K562 (cell line): Measurements from ENCODE around the gene RBMX. TPM values are rescaled to one million over a fixed set of nuclear protein-coding genes. Genes with fewer than 3 reads are reported as not detected.
A peak's percentile ranks its signal among the peaks of the same experiment; 100 is the strongest.

Experiments
- ARID2 ChIP-seq: fragments of 450-650 bp; IDR thresholded peaks from 2 replicates; pipeline ENCODE4 v1.6.1; 2017; ENCODE audit warnings: antibody characterized with exemption, mild to moderate bottlenecking
- CHD4 ChIP-seq: fragments of 200-600 bp; sonication (generic); IDR thresholded peaks from 3 replicates; pipeline ENCODE4 v1.6.1; 2012; ENCODE audit warnings: low read depth, mild to moderate bottlenecking, mixed read lengths, low read length, inconsistent platforms; ENCODE audit not compliant: insufficient read depth, insufficient replicate concordance, poor library complexity, severe bottlenecking
- DACH1 ChIP-seq: fragments of 450-650 bp; IDR thresholded peaks from 2 replicates; pipeline ENCODE4 v1.6.1; 2018; ENCODE audit not compliant: partially characterized antibody
- FOXP1 ChIP-seq: sonication (generic); formaldehyde crosslinking; IDR thresholded peaks from 2 replicates; pipeline ENCODE4 v1.8.0; 2022; ENCODE audit warnings: mild to moderate bottlenecking, missing genetic modification reagents
- FUS ChIP-seq: fragments of 200-400 bp; formaldehyde crosslinking; optimal IDR thresholded peaks from 2 replicates; pipeline ENCODE3; 2017; ENCODE audit warnings: low read depth, low read length
- GTF2F1 ChIP-seq: IDR thresholded peaks from 2 replicates; pipeline ENCODE4 v1.6.1; 2011; ENCODE audit warnings: low read depth, low read length, improper control_type of control experiment
- LARP7 ChIP-seq: fragments of 450-650 bp; IDR thresholded peaks from 2 replicates; pipeline ENCODE4 v1.6.1; 2016
- PHF8 ChIP-seq: fragments of 200-600 bp; sonication (generic); IDR thresholded peaks from 2 replicates; pipeline ENCODE4 v1.6.1; 2012; ENCODE audit warnings: mixed run types, mild to moderate bottlenecking, inconsistent platforms, low read length, moderate library complexity, borderline replicate concordance
- RAD51 ChIP-seq: fragments of 450-650 bp; IDR thresholded peaks from 2 replicates; pipeline ENCODE4 v1.7.1; 2016; ENCODE audit warnings: low read depth, mild to moderate bottlenecking, borderline replicate concordance
- SIRT6 ChIP-seq: IDR thresholded peaks from one replicate; pipeline ENCODE4 v1.6.1; 2012; ENCODE audit warnings: low read depth, mild to moderate bottlenecking, control low read depth, inconsistent platforms, low read length, moderate library complexity
- TBL1XR1 ChIP-seq, 2 experiments: IDR thresholded peaks; 2 replicates each; pipeline ENCODE4 v1.6.1; 2012; ENCODE audit warnings: improper control_type of control experiment in 2 of 2, low read length in 2 of 2, mild to moderate bottlenecking in 1 of 2
- ZNF140 ChIP-seq: fragments of 250-450 bp; sonication (Bioruptor Pico); IDR thresholded peaks from 2 replicates; pipeline ENCODE4 v1.8.0; 2021; ENCODE audit warnings: moderate library complexity, mild to moderate bottlenecking, inconsistent platforms
- ZNF175 ChIP-seq: fragments of 200-800 bp; sonication (Bioruptor generic); IDR thresholded peaks from 2 replicates; pipeline ENCODE4 v1.6.1; 2016; ENCODE audit warnings: low read depth, mild to moderate bottlenecking, missing genetic modification characterization, missing compliant biosample characterization
- ZNF79 ChIP-seq: fragments of 250-450 bp; sonication (Bioruptor Pico); IDR thresholded peaks from 2 replicates; pipeline ENCODE4 v1.4.0; 2020; ENCODE audit warnings: low read depth, mild to moderate bottlenecking, moderate library complexity
- polyA plus RNA-seq, 8 experiments: library from polyadenylated mRNA; depleted of rRNA in 4 of 8; stranded (reverse) in 5 of 8; unstranded in 3 of 8; fragments of >200 nt; fragmentation: Nextera tagmentation in 2 of 8; fragmentation: Illumina TruSeq in 1 of 8; extraction: Ambion mirVana in 2 of 8; extraction: Trizol in 1 of 8; gene quantifications; 2 replicates each; pipeline versions ENCODE4 v1.2.1 to v1.2.3, GENCODE V29; 2011 to 2014; ENCODE audit warnings: inconsistent platforms in 1 of 8, missing spikeins in 1 of 8
- total RNA-seq, 7 experiments: library from RNA; depleted of rRNA in 6 of 7; stranded (reverse); fragments of >200 nt in 6 of 7; fragmentation: Illumina TruSeq in 2 of 7; extraction: Trizol in 2 of 7; gene quantifications; 2 replicates each; pipeline versions ENCODE4 v1.2.1 to v1.2.3, GENCODE V29; 2011 to 2021; ENCODE audit warnings: low replicate concordance in 1 of 7
- TF ChIP-seq, protein P1 (sequence below): sonication (generic); formaldehyde crosslinking; IDR thresholded peaks from 2 replicates; pipeline ENCODE4 v1.8.1; 2023; ENCODE audit warnings: mild to moderate bottlenecking, missing genetic modification reagents
- TF ChIP-seq, protein P2 (sequence below): fragments of 250-450 bp; sonication (Bioruptor Pico); IDR thresholded peaks from 2 replicates; pipeline ENCODE4 v1.8.0; 2022; ENCODE audit warnings: inconsistent platforms
- TF ChIP-seq, protein P3 (sequence below), 2 experiments: IDR thresholded peaks in 1 of 2; conservative IDR thresholded peaks in 1 of 2; 2 replicates each; pipeline ENCODE4 v1.6.1; 2016; ENCODE audit warnings: low read depth in 2 of 2, mild to moderate bottlenecking in 1 of 2, missing compliant biosample characterization in 1 of 2, missing genetic modification characterization in 1 of 2, moderate library complexity in 1 of 2
- TF ChIP-seq, protein P4 (sequence below), 3 experiments: IDR thresholded peaks in 2 of 3; conservative IDR thresholded peaks in 1 of 3; 2 replicates each; pipeline ENCODE4 v1.5.1; 2011 to 2012; ENCODE audit warnings: low read length in 3 of 3, mild to moderate bottlenecking in 3 of 3, control low read depth in 2 of 3, improper control_type of control experiment in 1 of 3, inconsistent platforms in 1 of 3, low read depth in 1 of 3, mixed read lengths in 1 of 3, moderate library complexity in 1 of 3; ENCODE audit not compliant: insufficient read depth in 2 of 3
- TF ChIP-seq, protein P5 (sequence below): IDR thresholded peaks from 2 replicates; pipeline ENCODE4 v1.6.1; 2016; ENCODE audit warnings: missing genetic modification characterization, missing compliant biosample characterization

The RBMX gene
- total and polyA plus RNA-seq, 9 of the 15 experiments (the other 6 are each of a cell fraction or from before 2014, with no cell fraction given) = 405 to 671 (median 540) TPM

DNA sequence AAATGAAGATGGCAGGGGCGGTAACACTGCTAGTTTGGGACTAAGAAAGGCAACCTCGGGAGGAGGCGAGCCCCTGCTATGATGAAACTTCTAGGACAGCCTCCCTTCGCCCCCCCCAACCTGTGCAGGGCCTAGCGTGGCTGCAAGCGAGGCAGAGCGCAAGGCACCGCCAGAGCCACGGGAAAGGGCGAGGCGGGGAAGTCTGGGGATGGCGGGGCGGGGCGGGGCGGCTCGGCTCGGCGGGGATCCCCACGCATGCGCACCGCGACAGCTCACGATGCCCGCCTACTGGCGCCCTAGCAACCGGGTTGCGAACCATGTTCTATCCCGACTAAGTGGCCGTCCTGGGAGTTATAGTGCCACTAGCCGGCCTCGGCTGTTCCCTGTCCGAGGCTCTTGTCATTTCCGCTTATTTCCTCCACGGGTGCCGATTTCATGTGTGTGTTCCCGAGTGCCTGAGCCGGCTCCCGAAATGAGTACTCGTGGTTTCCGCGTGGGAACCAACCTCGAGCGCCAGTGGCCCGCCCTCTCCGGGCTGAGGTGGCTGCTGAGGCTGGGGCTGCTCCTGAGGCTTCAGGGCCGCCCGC, 28.7 kb upstream of the RBMX start (continued):
- TF ChIP-seq, protein P1, sequence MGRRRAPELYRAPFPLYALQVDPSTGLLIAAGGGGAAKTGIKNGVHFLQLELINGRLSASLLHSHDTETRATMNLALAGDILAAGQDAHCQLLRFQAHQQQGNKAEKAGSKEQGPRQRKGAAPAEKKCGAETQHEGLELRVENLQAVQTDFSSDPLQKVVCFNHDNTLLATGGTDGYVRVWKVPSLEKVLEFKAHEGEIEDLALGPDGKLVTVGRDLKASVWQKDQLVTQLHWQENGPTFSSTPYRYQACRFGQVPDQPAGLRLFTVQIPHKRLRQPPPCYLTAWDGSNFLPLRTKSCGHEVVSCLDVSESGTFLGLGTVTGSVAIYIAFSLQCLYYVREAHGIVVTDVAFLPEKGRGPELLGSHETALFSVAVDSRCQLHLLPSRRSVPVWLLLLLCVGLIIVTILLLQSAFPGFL (CRISPR knock-in tag) = no peak
- peak; percentile 49; the same call in 1 of the 2 replicates for TF ChIP-seq PHF8
- TF ChIP-seq TBL1XR1 (IDR thresholded peaks at IDR 0.05; ENCODE audit: low read length in 2 of 2) = no peak
- no peak for TF ChIP-seq DACH1
- TF ChIP-seq, protein P2, sequence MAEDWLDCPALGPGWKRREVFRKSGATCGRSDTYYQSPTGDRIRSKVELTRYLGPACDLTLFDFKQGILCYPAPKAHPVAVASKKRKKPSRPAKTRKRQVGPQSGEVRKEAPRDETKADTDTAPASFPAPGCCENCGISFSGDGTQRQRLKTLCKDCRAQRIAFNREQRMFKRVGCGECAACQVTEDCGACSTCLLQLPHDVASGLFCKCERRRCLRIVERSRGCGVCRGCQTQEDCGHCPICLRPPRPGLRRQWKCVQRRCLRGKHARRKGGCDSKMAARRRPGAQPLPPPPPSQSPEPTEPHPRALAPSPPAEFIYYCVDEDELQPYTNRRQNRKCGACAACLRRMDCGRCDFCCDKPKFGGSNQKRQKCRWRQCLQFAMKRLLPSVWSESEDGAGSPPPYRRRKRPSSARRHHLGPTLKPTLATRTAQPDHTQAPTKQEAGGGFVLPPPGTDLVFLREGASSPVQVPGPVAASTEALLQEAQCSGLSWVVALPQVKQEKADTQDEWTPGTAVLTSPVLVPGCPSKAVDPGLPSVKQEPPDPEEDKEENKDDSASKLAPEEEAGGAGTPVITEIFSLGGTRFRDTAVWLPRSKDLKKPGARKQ (CRISPR knock-in tag) = no peak
- no peak for TF ChIP-seq ZNF79 (CRISPR knock-in tag)
- TF ChIP-seq ZNF140 = no peak
- TF ChIP-seq SIRT6 = no peak
- TF ChIP-seq, protein P3, sequence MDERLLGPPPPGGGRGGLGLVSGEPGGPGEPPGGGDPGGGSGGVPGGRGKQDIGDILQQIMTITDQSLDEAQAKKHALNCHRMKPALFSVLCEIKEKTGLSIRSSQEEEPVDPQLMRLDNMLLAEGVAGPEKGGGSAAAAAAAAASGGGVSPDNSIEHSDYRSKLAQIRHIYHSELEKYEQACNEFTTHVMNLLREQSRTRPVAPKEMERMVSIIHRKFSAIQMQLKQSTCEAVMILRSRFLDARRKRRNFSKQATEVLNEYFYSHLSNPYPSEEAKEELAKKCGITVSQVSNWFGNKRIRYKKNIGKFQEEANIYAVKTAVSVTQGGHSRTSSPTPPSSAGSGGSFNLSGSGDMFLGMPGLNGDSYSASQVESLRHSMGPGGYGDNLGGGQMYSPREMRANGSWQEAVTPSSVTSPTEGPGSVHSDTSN (CRISPR knock-in tag; IDR thresholded peaks at IDR 0.05; ENCODE audit: low read depth) = no peak
- TF ChIP-seq, protein P3 (tag; conservative IDR thresholded peaks at IDR 0.05; ENCODE audit: low read depth) = no peak
- TF ChIP-seq ARID2 = no peak
- TF ChIP-seq LARP7 = no peak
- TF ChIP-seq GTF2F1 = no peak
- TF ChIP-seq, protein P4, sequence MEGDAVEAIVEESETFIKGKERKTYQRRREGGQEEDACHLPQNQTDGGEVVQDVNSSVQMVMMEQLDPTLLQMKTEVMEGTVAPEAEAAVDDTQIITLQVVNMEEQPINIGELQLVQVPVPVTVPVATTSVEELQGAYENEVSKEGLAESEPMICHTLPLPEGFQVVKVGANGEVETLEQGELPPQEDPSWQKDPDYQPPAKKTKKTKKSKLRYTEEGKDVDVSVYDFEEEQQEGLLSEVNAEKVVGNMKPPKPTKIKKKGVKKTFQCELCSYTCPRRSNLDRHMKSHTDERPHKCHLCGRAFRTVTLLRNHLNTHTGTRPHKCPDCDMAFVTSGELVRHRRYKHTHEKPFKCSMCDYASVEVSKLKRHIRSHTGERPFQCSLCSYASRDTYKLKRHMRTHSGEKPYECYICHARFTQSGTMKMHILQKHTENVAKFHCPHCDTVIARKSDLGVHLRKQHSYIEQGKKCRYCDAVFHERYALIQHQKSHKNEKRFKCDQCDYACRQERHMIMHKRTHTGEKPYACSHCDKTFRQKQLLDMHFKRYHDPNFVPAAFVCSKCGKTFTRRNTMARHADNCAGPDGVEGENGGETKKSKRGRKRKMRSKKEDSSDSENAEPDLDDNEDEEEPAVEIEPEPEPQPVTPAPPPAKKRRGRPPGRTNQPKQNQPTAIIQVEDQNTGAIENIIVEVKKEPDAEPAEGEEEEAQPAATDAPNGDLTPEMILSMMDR (IDR thresholded peaks at IDR 0.05 in 2 of 3, conservative IDR thresholded peaks at IDR 0.05 in 1 of 3; ENCODE audit: insufficient read depth in 2 of 3, low read depth in 1 of 3, low read length in 3 of 3) = no peak; a peak in 1 of 6 replicates
- no peak for TF ChIP-seq ZNF175 (CRISPR knock-in tag)
- no peak for TF ChIP-seq RAD51
- TF ChIP-seq FUS = no peak
- TF ChIP-seq CHD4 = no peak
- TF ChIP-seq FOXP1 (CRISPR knock-in tag) = no peak
- TF ChIP-seq, protein P5, sequence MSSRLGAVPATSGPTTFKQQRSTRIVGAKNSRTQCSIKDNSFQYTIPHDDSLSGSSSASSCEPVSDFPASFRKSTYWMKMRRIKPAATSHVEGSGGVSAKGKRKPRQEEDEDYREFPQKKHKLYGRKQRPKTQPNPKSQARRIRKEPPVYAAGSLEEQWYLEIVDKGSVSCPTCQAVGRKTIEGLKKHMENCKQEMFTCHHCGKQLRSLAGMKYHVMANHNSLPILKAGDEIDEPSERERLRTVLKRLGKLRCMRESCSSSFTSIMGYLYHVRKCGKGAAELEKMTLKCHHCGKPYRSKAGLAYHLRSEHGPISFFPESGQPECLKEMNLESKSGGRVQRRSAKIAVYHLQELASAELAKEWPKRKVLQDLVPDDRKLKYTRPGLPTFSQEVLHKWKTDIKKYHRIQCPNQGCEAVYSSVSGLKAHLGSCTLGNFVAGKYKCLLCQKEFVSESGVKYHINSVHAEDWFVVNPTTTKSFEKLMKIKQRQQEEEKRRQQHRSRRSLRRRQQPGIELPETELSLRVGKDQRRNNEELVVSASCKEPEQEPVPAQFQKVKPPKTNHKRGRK = no peak
